Neutrophil (primary cell): ENCODE measurements around the gene ADAM8.

ENCODE experiments used
- H3K27ac ChIP-seq: fragments of 200-600 bp; sonication (generic); 2 replicates; pipeline ENCODE4 v1.5.1; 2016; ENCODE audit warnings: mild to moderate bottlenecking, moderate library complexity
- H3K27me3 ChIP-seq: fragments of 200-600 bp; sonication (generic); 2 replicates; pipeline ENCODE4 v1.6.0; 2016; ENCODE audit warnings: mild to moderate bottlenecking
- H3K36me3 ChIP-seq: fragments of 200-600 bp; sonication (generic); 2 replicates; pipeline ENCODE4 v1.5.1; 2017
- H3K4me1 ChIP-seq, 2 experiments: fragments of 200-600 bp in 1 of 2; sonication (generic) in 1 of 2; 1 replicate in 1 of 2; 2 replicates in 1 of 2; pipeline versions ENCODE4 v1.5.1 to v1.6.1; 2013 to 2016; ENCODE audit warnings: low read depth in 1 of 2, low read length in 1 of 2, mild to moderate bottlenecking in 1 of 2, moderate library complexity in 1 of 2; ENCODE audit not compliant: control insufficient read depth in 1 of 2, insufficient read depth in 1 of 2
- H3K4me3 ChIP-seq, 2 experiments: fragments of 200-600 bp in 1 of 2; sonication (generic) in 1 of 2; 1 replicate in 1 of 2; 2 replicates in 1 of 2; pipeline ENCODE4 v1.5.1; 2013 to 2016; ENCODE audit warnings: low read depth in 1 of 2, low read length in 1 of 2, mild to moderate bottlenecking in 1 of 2, moderate library complexity in 1 of 2
- H3K9me3 ChIP-seq: fragments of 200-600 bp; sonication (generic); 2 replicates; pipeline ENCODE4 v1.5.1; 2016
- TF ChIP-seq, protein P1 (sequence below): fragments of 200-600 bp; sonication (generic); IDR thresholded peaks from 2 replicates; pipeline ENCODE4 v1.5.1; 2016; ENCODE audit warnings: antibody characterized with exemption

ADAM8 gene

GRCh38 chr10:133318494-133319127, 41.9 kb upstream of the ADAM8 start:
- peaks cover 8 to 9% of the 10 kb centered on the region in 2 experiments for H3K4me1 ChIP-seq
- TF ChIP-seq, protein P1, sequence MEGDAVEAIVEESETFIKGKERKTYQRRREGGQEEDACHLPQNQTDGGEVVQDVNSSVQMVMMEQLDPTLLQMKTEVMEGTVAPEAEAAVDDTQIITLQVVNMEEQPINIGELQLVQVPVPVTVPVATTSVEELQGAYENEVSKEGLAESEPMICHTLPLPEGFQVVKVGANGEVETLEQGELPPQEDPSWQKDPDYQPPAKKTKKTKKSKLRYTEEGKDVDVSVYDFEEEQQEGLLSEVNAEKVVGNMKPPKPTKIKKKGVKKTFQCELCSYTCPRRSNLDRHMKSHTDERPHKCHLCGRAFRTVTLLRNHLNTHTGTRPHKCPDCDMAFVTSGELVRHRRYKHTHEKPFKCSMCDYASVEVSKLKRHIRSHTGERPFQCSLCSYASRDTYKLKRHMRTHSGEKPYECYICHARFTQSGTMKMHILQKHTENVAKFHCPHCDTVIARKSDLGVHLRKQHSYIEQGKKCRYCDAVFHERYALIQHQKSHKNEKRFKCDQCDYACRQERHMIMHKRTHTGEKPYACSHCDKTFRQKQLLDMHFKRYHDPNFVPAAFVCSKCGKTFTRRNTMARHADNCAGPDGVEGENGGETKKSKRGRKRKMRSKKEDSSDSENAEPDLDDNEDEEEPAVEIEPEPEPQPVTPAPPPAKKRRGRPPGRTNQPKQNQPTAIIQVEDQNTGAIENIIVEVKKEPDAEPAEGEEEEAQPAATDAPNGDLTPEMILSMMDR: peak; percentile 83

GRCh38 chr10:133316732-133317131, 40.1 kb upstream of the ADAM8 start:
- Histone ChIP-seq H3K4me1 (peaks cover 8 to 9% of the 10 kb centered on the region in 2 experiments), H3K27me3 (peaks cover 46% of the 10 kb centered on the region), H3K27ac (no peak overlapping the region), H3K4me3 (no peak overlapping the region), H3K36me3 (peaks cover 9% of the 10 kb centered on the region), H3K9me3 (no peaks in the 10 kb centered on the region)
- TF ChIP-seq, protein P1: no peak

More at GRCh38 chr10:133318494-133319127, 41.9 kb upstream of the ADAM8 start:
- Histone ChIP-seq H3K4me3 (peak overlapping the region; percentile 37 to 56), H3K27ac (no peak overlapping the region), H3K27me3 (peaks cover 56% of the 10 kb centered on the region), H3K9me3 (no peaks in the 10 kb centered on the region), H3K36me3 (no peaks in the 10 kb centered on the region)

GRCh38 chr10:133316266-133316665, 39.6 kb upstream of the ADAM8 start:
- Histone ChIP-seq H3K9me3 (no peaks in the 10 kb centered on the region), H3K27ac (no peak overlapping the region), H3K27me3 (peaks cover 43% of the 10 kb centered on the region), H3K4me3 (no peak overlapping the region), H3K36me3 (peaks cover 13% of the 10 kb centered on the region), H3K4me1 (peaks cover 8 to 9% of the 10 kb centered on the region in 2 experiments)
- TF ChIP-seq, protein P1: no peak

DNA sequence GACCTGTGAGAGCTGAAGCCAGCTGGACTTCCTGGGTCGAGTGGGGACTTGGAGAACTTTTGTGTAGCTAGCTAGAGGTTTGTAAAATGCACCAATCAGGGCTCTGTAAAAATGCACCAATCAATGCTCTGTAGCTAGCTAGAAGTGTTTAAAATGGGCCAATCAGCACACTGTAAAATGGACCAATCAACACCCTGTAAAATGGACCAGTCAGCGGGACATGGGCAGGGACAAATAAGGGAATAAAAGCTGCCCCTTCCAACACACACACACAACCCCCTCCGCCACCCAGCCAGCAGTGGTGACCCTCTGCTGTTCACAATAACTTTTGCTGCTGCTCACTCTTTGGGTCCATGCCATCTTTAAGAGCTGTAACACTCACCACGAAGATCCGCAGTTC, 39.2 kb upstream of the ADAM8 start:
- TF ChIP-seq, protein P1: no peak
- H3K36me3 ChIP-seq: peaks cover 13% of the 10 kb centered on the region
- H3K4me1 ChIP-seq: peaks cover 8 to 9% of the 10 kb centered on the region in 2 experiments
- H3K27ac ChIP-seq: no peak overlapping the region
- H3K27me3 ChIP-seq: peaks cover 39% of the 10 kb centered on the region
- H3K4me3 ChIP-seq: no peak overlapping the region
- H3K9me3 ChIP-seq: no peaks in the 10 kb centered on the region

GRCh38 chr10:133314911-133315310, 38.2 kb upstream of the ADAM8 start:
- TF ChIP-seq, protein P1: no peak
- peaks cover 29% of the 10 kb centered on the region for H3K27me3 ChIP-seq
- H3K4me3 ChIP-seq: no peak overlapping the region
- H3K4me1 ChIP-seq: peaks cover 8 to 9% of the 10 kb centered on the region in 2 experiments
- H3K36me3 ChIP-seq: peaks cover 13% of the 10 kb centered on the region
- no peak overlapping the region for H3K27ac ChIP-seq
- H3K9me3 ChIP-seq: no peaks in the 10 kb centered on the region
